ENCODE results near the gene ARL2BP.

GRCh38 chr16:57223057-57223456 lies 22.0 kb upstream of the ARL2BP start:
- TF ChIP-seq, protein P1, sequence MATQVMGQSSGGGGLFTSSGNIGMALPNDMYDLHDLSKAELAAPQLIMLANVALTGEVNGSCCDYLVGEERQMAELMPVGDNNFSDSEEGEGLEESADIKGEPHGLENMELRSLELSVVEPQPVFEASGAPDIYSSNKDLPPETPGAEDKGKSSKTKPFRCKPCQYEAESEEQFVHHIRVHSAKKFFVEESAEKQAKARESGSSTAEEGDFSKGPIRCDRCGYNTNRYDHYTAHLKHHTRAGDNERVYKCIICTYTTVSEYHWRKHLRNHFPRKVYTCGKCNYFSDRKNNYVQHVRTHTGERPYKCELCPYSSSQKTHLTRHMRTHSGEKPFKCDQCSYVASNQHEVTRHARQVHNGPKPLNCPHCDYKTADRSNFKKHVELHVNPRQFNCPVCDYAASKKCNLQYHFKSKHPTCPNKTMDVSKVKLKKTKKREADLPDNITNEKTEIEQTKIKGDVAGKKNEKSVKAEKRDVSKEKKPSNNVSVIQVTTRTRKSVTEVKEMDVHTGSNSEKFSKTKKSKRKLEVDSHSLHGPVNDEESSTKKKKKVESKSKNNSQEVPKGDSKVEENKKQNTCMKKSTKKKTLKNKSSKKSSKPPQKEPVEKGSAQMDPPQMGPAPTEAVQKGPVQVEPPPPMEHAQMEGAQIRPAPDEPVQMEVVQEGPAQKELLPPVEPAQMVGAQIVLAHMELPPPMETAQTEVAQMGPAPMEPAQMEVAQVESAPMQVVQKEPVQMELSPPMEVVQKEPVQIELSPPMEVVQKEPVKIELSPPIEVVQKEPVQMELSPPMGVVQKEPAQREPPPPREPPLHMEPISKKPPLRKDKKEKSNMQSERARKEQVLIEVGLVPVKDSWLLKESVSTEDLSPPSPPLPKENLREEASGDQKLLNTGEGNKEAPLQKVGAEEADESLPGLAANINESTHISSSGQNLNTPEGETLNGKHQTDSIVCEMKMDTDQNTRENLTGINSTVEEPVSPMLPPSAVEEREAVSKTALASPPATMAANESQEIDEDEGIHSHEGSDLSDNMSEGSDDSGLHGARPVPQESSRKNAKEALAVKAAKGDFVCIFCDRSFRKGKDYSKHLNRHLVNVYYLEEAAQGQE (IDR thresholded peaks at IDR 0.05; ENCODE audit: insufficient read depth in 1 of 2, low read depth in 2 of 2, low read length in 2 of 2) = no peak
- no peak for TF ChIP-seq SIN3A (IDR thresholded peaks at IDR 0.05; ENCODE audit: borderline replicate concordance, insufficient read depth, low read length)
- no peak for TF ChIP-seq POLR2AphosphoS5 (IDR thresholded peaks at IDR 0.05; ENCODE audit: low read depth, low read length)
- no peak for TF ChIP-seq TAF1 (IDR thresholded peaks at IDR 0.05; ENCODE audit: borderline replicate concordance, insufficient read depth, low read length)

Measured in PFSK-1 (cell line).